Immature natural killer cell (primary cell): ENCODE measurements around the gene HMGB3. TPM values are rescaled to one million over a fixed set of nuclear protein-coding genes. Genes with fewer than 3 reads are reported as not detected.
"Not testable (repeated sequence)": the region's sequence is repeated elsewhere in the genome, so short reads cannot be mapped to it uniquely, and the experiment has no call there.

Experiments used
- DNase-seq, 3 donors: peaks; one replicate each; pipeline ENCODE4 v3.0.0; 2022; ENCODE audit warnings: mixed read lengths in 1 of 3
- H3K27ac Mint-ChIP-seq, 6 donors: one replicate each; pipeline ENCODE4 v1.8.0; 2020; ENCODE audit warnings: mixed read lengths in 6 of 6, mild to moderate bottlenecking in 5 of 6, inconsistent platforms in 4 of 6, moderate library complexity in 3 of 6
- H3K27me3 Mint-ChIP-seq, 3 donors: one replicate each; pipeline ENCODE4 v1.8.0; 2020 to 2021; ENCODE audit warnings: low read depth in 3 of 3, mild to moderate bottlenecking in 3 of 3, mixed read lengths in 3 of 3, moderate library complexity in 3 of 3, inconsistent platforms in 1 of 3
- H3K36me3 Mint-ChIP-seq, 3 donors: one replicate each; pipeline ENCODE4 v1.8.0; 2020; ENCODE audit warnings: mixed read lengths in 3 of 3, inconsistent platforms in 2 of 3, mild to moderate bottlenecking in 2 of 3
- H3K4me1 Mint-ChIP-seq, 2 donors: one replicate each; pipeline ENCODE4 v1.8.0; 2020; ENCODE audit warnings: inconsistent platforms in 2 of 2, mild to moderate bottlenecking in 2 of 2, mixed read lengths in 2 of 2, moderate library complexity in 1 of 2
- H3K4me3 Mint-ChIP-seq, 5 donors: one replicate each; pipeline ENCODE4 v1.8.0; 2020; ENCODE audit warnings: mild to moderate bottlenecking in 5 of 5, mixed read lengths in 5 of 5, inconsistent platforms in 3 of 5, moderate library complexity in 3 of 5
- H3K9me3 Mint-ChIP-seq, 6 donors: one replicate each; pipeline ENCODE4 v1.8.0; 2020; ENCODE audit warnings: mild to moderate bottlenecking in 6 of 6, mixed read lengths in 6 of 6, inconsistent platforms in 4 of 6, moderate library complexity in 3 of 6
- polyA plus RNA-seq, 3 donors: library from polyadenylated mRNA; unstranded; fragments of 300-500 nt; fragmentation: Illumina TruSeq; gene quantifications; one replicate each; pipeline ENCODE4 v1.2.3, GENCODE V29; 2021

The HMGB3 gene
- polyA plus RNA-seq, 3 donors from 2014 or later: 0.52 to 2.2 (median 1.3) TPM

GRCh38 chrX:150984169-150984824 lies 1.2 kb downstream of the HMGB3 start:
- Mint-ChIP-seq H3K4me1 (peaks cover 7 to 8% of the 10 kb centered on the region in 2 donors), H3K4me3 (peak overlapping the region; percentile 74 to 87 (median 82)), H3K9me3 (peaks cover 0 to 2% (median 0%) of the 10 kb centered on the region in 6 donors), H3K27ac (peak overlapping the region in 3 of 6 donors; percentile 6 to 60 (median 48)), H3K36me3 (no peaks in the 10 kb centered on the region), H3K27me3 (peaks cover 1 to 15% (median 3%) of the 10 kb centered on the region in 3 donors)
- peak in 2 of 3 donors; percentile 7 to 10 for DNase-seq

- DNase-seq, H3K36me3 Mint-ChIP-seq, H3K4me1 Mint-ChIP-seq, H3K27ac Mint-ChIP-seq, H3K9me3 Mint-ChIP-seq, H3K4me3 Mint-ChIP-seq, H3K27me3 Mint-ChIP-seq: not testable (repeated sequence)
These were observed 4.6 kb downstream of the HMGB3 start for GRCh38 chrX:150987687-150988086.

GRCh38 chrX:150989420-150989819 lies 6.3 kb downstream of the HMGB3 start:
- Mint-ChIP-seq H3K27ac (no peak overlapping the region), H3K4me1 (peaks cover 7 to 8% of the 10 kb centered on the region in 2 donors), H3K9me3 (peaks cover 0 to 2% (median 0%) of the 10 kb centered on the region in 6 donors), H3K27me3 (peaks cover 3 to 6% (median 5%) of the 10 kb centered on the region in 3 donors), H3K36me3 (no peaks in the 10 kb centered on the region), H3K4me3 (no peak overlapping the region)
- DNase-seq: no peak

GRCh38 chrX:150990910-150991309 lies 7.8 kb downstream of the HMGB3 start:
- no peak overlapping the region for H3K4me3 Mint-ChIP-seq
- no peak for DNase-seq
- no peaks in the 10 kb centered on the region for H3K4me1 Mint-ChIP-seq
- H3K9me3 Mint-ChIP-seq: peaks cover 0 to under 1% (median 0%) of the 10 kb centered on the region in 6 donors
- H3K36me3 Mint-ChIP-seq: no peaks in the 10 kb centered on the region
- peaks cover 3 to 7% (median 5%) of the 10 kb centered on the region in 3 donors for H3K27me3 Mint-ChIP-seq
- no peak overlapping the region for H3K27ac Mint-ChIP-seq

- H3K9me3 Mint-ChIP-seq: no peaks in the 10 kb centered on the region
- H3K36me3 Mint-ChIP-seq: no peaks in the 10 kb centered on the region
- no peaks in the 10 kb centered on the region for H3K4me1 Mint-ChIP-seq
- DNase-seq: no peak
- H3K27me3 Mint-ChIP-seq: peaks cover 0 to 3% (median 0%) of the 10 kb centered on the region in 3 donors
- H3K27ac Mint-ChIP-seq: no peak overlapping the region
- no peak overlapping the region for H3K4me3 Mint-ChIP-seq
These were observed 17.8 kb downstream of the HMGB3 start for GRCh38 chrX:151000861-151001331.

- no peak for DNase-seq
- no peaks in the 10 kb centered on the region for H3K9me3 Mint-ChIP-seq
- H3K27ac Mint-ChIP-seq: no peak overlapping the region
- no peaks in the 10 kb centered on the region for H3K36me3 Mint-ChIP-seq
- no peak overlapping the region for H3K4me3 Mint-ChIP-seq
- H3K4me1 Mint-ChIP-seq: no peaks in the 10 kb centered on the region
- H3K27me3 Mint-ChIP-seq: peaks cover 0 to 4% (median under 1%) of the 10 kb centered on the region in 3 donors
These were observed 20.9 kb downstream of the HMGB3 start for GRCh38 chrX:151004085-151004484.

- Mint-ChIP-seq H3K4me3 (no peak overlapping the region), H3K4me1 (no peaks in the 10 kb centered on the region), H3K27me3 (peaks cover 0 to 7% (median 4%) of the 10 kb centered on the region in 3 donors), H3K36me3 (no peaks in the 10 kb centered on the region), H3K27ac (no peak overlapping the region), H3K9me3 (no peaks in the 10 kb centered on the region)
- DNase-seq: no peak
These were observed 23.4 kb downstream of the HMGB3 start for GRCh38 chrX:151006410-151007109.

- H3K4me3 Mint-ChIP-seq: no peak overlapping the region
- peaks cover 0 to 3% (median 0%) of the 10 kb centered on the region in 6 donors for H3K9me3 Mint-ChIP-seq
- no peaks in the 10 kb centered on the region for H3K36me3 Mint-ChIP-seq
- no peak overlapping the region for H3K27ac Mint-ChIP-seq
- no peaks in the 10 kb centered on the region for H3K4me1 Mint-ChIP-seq
- peaks cover 0 to 7% (median 7%) of the 10 kb centered on the region in 3 donors for H3K27me3 Mint-ChIP-seq
- no peak for DNase-seq
These were observed 26.4 kb downstream of the HMGB3 start for GRCh38 chrX:151009582-151009981.

GRCh38 chrX:151013164-151013743 lies 30.1 kb downstream of the HMGB3 start:
- H3K4me3 Mint-ChIP-seq: no peak overlapping the region
- no peak for DNase-seq
- no peaks in the 10 kb centered on the region for H3K36me3 Mint-ChIP-seq
- H3K4me1 Mint-ChIP-seq: no peaks in the 10 kb centered on the region
- H3K9me3 Mint-ChIP-seq: peaks cover 0 to 4% (median 0%) of the 10 kb centered on the region in 6 donors
- peaks cover 0 to 7% (median 7%) of the 10 kb centered on the region in 3 donors for H3K27me3 Mint-ChIP-seq
- H3K27ac Mint-ChIP-seq: no peak overlapping the region

GRCh38 chrX:151015684-151016083 lies 32.5 kb downstream of the HMGB3 start:
- H3K4me1 Mint-ChIP-seq: no peaks in the 10 kb centered on the region
- H3K9me3 Mint-ChIP-seq: peaks cover 0 to 4% (median 0%) of the 10 kb centered on the region in 6 donors
- DNase-seq: no peak
- H3K4me3 Mint-ChIP-seq: no peak overlapping the region
- H3K27me3 Mint-ChIP-seq: peaks cover 0 to 3% (median 2%) of the 10 kb centered on the region in 3 donors
- H3K36me3 Mint-ChIP-seq: no peaks in the 10 kb centered on the region
- no peak overlapping the region for H3K27ac Mint-ChIP-seq

GRCh38 chrX:151019856-151020255 lies 36.7 kb downstream of the HMGB3 start:
- Mint-ChIP-seq H3K9me3 (peaks cover 0 to 1% (median 0%) of the 10 kb centered on the region in 6 donors), H3K4me3 (no peak overlapping the region), H3K4me1 (no peaks in the 10 kb centered on the region), H3K27ac (no peak overlapping the region), H3K36me3 (no peaks in the 10 kb centered on the region), H3K27me3 (peaks cover 0 to 2% (median 0%) of the 10 kb centered on the region in 3 donors)
- no peak for DNase-seq

GRCh38 chrX:151030845-151031244 lies 47.7 kb downstream of the HMGB3 start:
- Mint-ChIP-seq H3K4me1 (no peaks in the 10 kb centered on the region), H3K27ac (no peak overlapping the region), H3K36me3 (no peaks in the 10 kb centered on the region), H3K9me3 (no peaks in the 10 kb centered on the region), H3K4me3 (no peak overlapping the region), H3K27me3 (peaks cover 0 to 11% (median 5%) of the 10 kb centered on the region in 3 donors)
- DNase-seq: no peak

- Mint-ChIP-seq H3K4me1 (no peaks in the 10 kb centered on the region), H3K36me3 (no peaks in the 10 kb centered on the region), H3K4me3 (no peak overlapping the region), H3K9me3 (no peaks in the 10 kb centered on the region), H3K27me3 (peaks cover 0 to 11% (median 5%) of the 10 kb centered on the region in 3 donors), H3K27ac (no peak overlapping the region)
- DNase-seq: no peak
These were observed 48.3 kb downstream of the HMGB3 start for GRCh38 chrX:151031391-151031975.

- no peaks in the 10 kb centered on the region for H3K4me1 Mint-ChIP-seq
- no peaks in the 10 kb centered on the region for H3K36me3 Mint-ChIP-seq
- peaks cover 0 to 2% (median 0%) of the 10 kb centered on the region in 6 donors for H3K9me3 Mint-ChIP-seq
- H3K4me3 Mint-ChIP-seq: no peak overlapping the region
- H3K27me3 Mint-ChIP-seq: peaks cover 0 to 9% (median 0%) of the 10 kb centered on the region in 3 donors
- no peak overlapping the region for H3K27ac Mint-ChIP-seq
- no peak for DNase-seq
These were observed 56.2 kb downstream of the HMGB3 start for GRCh38 chrX:151039351-151039750.
